Vagina (tissue), 2 donors: ENCODE data around the gene ARPP21. TPM values are rescaled to one million over a fixed set of nuclear protein-coding genes. Genes with fewer than 3 reads are reported as not detected.

Experiments
- DNase-seq, 2 donors: peaks; one replicate each; pipeline ENCODE4 v3.0.0-alpha.2; 2017; ENCODE audit errors: extremely low spot score in 2 of 2
- H3K27ac ChIP-seq: fragments of 200-600 bp; sonication (generic); one replicate; pipeline ENCODE4 v1.5.1; 2019
- H3K27me3 ChIP-seq: fragments of 200-600 bp; sonication (generic); one replicate; pipeline ENCODE4 v1.5.1; 2019
- H3K36me3 ChIP-seq, 2 donors: fragments of 200-600 bp; sonication (generic); one replicate each; pipeline ENCODE4 v1.5.1; 2017 to 2019
- H3K4me1 ChIP-seq: fragments of 200-600 bp; sonication (generic); one replicate; pipeline ENCODE4 v1.5.1; 2019
- H3K4me3 ChIP-seq, 2 donors: fragments of 200-600 bp; sonication (generic); 1 replicate in 1 of 2; 2 replicates in 1 of 2; pipeline ENCODE4 v1.5.1; 2016 to 2019
- H3K9me3 ChIP-seq: fragments of 200-600 bp; sonication (generic); one replicate; pipeline ENCODE4 v1.5.1; 2019
- POLR2A ChIP-seq, 2 donors: fragments of 450-650 bp; IDR thresholded peaks; one replicate each; pipeline ENCODE4 v1.6.1; 2017; ENCODE audit warnings: antibody characterized with exemption in 2 of 2, mild to moderate bottlenecking in 2 of 2, moderate library complexity in 2 of 2
- POLR2AphosphoS5 ChIP-seq, 2 donors: sonication (generic); formaldehyde crosslinking; IDR thresholded peaks; one replicate each; pipeline ENCODE4 v1.9.0; 2017; ENCODE audit warnings: antibody characterized with exemption in 2 of 2, mild to moderate bottlenecking in 2 of 2, low read depth in 1 of 2; ENCODE audit not compliant: insufficient read depth in 1 of 2
- intact Hi-C: fragments of 100-400 bp; cut with DNase I; formaldehyde crosslinking; loops from one replicate; pipeline ENCODE4 v1.15.1; 2023
- total RNA-seq: library from RNA; depleted of rRNA; stranded (reverse); fragments of >200 nt; gene quantifications from one replicate; pipeline ENCODE4 v1.2.3, GENCODE V29; 2016
- TF ChIP-seq, protein P1 (sequence below), 3 experiments: fragments of 450-650 bp in 2 of 3; fragments of 200-600 bp in 1 of 3; sonication (generic) in 1 of 3; IDR thresholded peaks; one replicate each; pipeline ENCODE4 v1.5.1; 2017 to 2019; ENCODE audit warnings: antibody characterized with exemption in 3 of 3, mild to moderate bottlenecking in 2 of 3, moderate library complexity in 2 of 3

Gene ARPP21
- total RNA-seq, 1 donor from 2014 or later: not detected

DNA sequence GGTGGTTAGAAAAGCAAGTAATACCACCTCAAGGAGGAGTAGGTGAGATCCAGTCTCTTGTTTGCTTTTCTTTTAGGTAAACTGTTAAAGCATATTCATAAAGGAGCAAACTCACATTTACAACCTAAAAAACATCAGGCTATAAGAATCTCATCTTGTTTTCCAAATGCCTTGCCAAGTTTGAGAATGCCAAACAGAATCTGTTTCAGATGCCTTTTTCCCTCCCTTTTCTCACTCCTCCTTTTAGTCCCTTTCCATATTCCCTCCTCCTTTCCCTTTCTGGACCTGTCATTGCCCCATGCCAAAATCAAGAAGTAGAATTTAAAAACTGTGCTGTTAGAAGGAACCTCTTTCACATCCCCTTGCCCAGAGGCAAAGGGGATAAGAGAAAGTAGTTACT lies 140.3 kb downstream of the ARPP21 start:
- TF ChIP-seq POLR2AphosphoS5 (IDR thresholded peaks at IDR 0.05; ENCODE audit: insufficient read depth in 1 of 2, low read depth in 1 of 2): no peak
- TF ChIP-seq, protein P1, sequence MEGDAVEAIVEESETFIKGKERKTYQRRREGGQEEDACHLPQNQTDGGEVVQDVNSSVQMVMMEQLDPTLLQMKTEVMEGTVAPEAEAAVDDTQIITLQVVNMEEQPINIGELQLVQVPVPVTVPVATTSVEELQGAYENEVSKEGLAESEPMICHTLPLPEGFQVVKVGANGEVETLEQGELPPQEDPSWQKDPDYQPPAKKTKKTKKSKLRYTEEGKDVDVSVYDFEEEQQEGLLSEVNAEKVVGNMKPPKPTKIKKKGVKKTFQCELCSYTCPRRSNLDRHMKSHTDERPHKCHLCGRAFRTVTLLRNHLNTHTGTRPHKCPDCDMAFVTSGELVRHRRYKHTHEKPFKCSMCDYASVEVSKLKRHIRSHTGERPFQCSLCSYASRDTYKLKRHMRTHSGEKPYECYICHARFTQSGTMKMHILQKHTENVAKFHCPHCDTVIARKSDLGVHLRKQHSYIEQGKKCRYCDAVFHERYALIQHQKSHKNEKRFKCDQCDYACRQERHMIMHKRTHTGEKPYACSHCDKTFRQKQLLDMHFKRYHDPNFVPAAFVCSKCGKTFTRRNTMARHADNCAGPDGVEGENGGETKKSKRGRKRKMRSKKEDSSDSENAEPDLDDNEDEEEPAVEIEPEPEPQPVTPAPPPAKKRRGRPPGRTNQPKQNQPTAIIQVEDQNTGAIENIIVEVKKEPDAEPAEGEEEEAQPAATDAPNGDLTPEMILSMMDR (IDR thresholded peaks at IDR 0.05): no peak
- no peak for TF ChIP-seq POLR2A (IDR thresholded peaks at IDR 0.05)
- Histone ChIP-seq H3K9me3 (no peaks in the 10 kb centered on the region), H3K4me3 (no peak overlapping the region), H3K27me3 (no peaks in the 10 kb centered on the region), H3K4me1 (no peaks in the 10 kb centered on the region), H3K27ac (no peak overlapping the region), H3K36me3 (no peaks in the 10 kb centered on the region)
- DNase-seq: no peak
- intact Hi-C loops: no loop called here

DNA sequence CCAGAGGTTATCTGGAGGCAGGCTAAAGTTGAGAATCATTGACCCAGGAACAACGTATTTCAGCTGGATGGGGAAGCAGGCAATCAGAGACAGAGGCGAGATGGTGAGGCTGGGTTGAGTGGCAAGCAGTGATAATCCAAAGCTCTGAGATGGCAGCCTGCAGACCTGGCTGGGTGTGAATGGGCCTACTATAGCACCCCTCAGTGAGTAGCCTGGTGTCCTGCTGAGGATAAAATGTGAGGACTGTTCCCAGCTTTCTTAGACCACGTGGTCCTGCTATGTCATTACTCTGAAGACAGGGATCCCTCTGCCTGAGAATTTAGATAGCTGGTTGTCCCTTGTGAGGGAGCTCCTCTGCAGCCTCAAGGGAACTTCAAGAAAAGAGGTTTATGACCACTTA lies 141.5 kb downstream of the ARPP21 start:
- no peak overlapping the region for H3K4me3 ChIP-seq
- intact Hi-C loops: no loop called here
- TF ChIP-seq POLR2AphosphoS5 (IDR thresholded peaks at IDR 0.05; ENCODE audit: insufficient read depth in 1 of 2, low read depth in 1 of 2) (no peak), POLR2A (IDR thresholded peaks at IDR 0.05) (no peak)
- TF ChIP-seq, protein P1 (IDR thresholded peaks at IDR 0.05): no peak
- no peaks in the 10 kb centered on the region for H3K9me3 ChIP-seq
- no peak for DNase-seq
- H3K36me3 ChIP-seq: no peaks in the 10 kb centered on the region
- H3K27ac ChIP-seq: no peak overlapping the region
- H3K4me1 ChIP-seq: no peaks in the 10 kb centered on the region
- H3K27me3 ChIP-seq: no peaks in the 10 kb centered on the region

DNA sequence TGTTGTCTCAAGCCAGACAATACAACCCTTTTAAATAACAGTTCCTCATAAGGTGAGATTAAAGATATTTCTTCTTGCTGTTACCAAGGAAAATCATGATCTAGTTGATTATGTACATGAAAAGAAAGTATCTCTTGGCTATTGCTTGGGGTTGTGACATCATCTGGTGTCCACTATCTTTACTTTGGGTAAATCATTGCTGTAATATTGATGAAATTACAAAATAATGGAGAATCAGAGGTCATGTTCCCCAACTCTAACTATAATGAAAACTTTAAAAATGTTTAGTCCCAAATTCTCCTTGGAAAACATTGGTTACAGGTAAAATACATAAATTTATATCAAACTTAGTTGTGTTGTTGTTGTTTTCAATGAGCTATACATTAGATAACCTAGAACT lies 142.2 kb downstream of the ARPP21 start:
- TF ChIP-seq POLR2A (IDR thresholded peaks at IDR 0.05) (no peak), POLR2AphosphoS5 (IDR thresholded peaks at IDR 0.05; ENCODE audit: insufficient read depth in 1 of 2, low read depth in 1 of 2) (no peak)
- TF ChIP-seq, protein P1 (IDR thresholded peaks at IDR 0.05): no peak
- no peaks in the 10 kb centered on the region for H3K36me3 ChIP-seq
- no peaks in the 10 kb centered on the region for H3K9me3 ChIP-seq
- H3K27ac ChIP-seq: no peak overlapping the region
- no peak overlapping the region for H3K4me3 ChIP-seq
- intact Hi-C loops: no loop called here
- no peaks in the 10 kb centered on the region for H3K27me3 ChIP-seq
- DNase-seq: no peak
- no peaks in the 10 kb centered on the region for H3K4me1 ChIP-seq

DNA sequence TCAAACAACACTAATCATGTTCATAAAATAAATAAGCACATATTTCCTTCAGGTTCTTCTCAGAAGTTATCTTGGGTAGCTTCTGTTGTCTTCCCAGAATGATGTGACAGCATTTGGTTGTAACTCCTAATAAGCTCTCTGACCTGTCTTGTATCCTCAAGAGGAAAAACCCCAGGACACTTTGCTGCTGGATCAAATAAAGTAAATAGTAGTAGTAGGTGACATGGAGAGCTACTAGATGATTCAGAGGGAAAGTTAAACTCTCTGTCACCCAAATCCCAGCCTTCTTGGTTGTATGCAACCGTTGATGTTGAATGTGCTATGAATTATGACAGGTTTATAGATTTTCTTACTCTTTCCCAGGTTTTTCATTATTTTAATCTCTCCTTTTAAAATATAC lies 143.0 kb downstream of the ARPP21 start:
- no peak for DNase-seq
- Histone ChIP-seq H3K27me3 (no peaks in the 10 kb centered on the region), H3K36me3 (no peaks in the 10 kb centered on the region), H3K9me3 (no peaks in the 10 kb centered on the region), H3K27ac (no peak overlapping the region), H3K4me1 (no peaks in the 10 kb centered on the region), H3K4me3 (no peak overlapping the region)
- TF ChIP-seq, protein P1 (IDR thresholded peaks at IDR 0.05): no peak
- no peak for TF ChIP-seq POLR2AphosphoS5 (IDR thresholded peaks at IDR 0.05; ENCODE audit: insufficient read depth in 1 of 2, low read depth in 1 of 2)
- intact Hi-C loops: no loop called here

DNA sequence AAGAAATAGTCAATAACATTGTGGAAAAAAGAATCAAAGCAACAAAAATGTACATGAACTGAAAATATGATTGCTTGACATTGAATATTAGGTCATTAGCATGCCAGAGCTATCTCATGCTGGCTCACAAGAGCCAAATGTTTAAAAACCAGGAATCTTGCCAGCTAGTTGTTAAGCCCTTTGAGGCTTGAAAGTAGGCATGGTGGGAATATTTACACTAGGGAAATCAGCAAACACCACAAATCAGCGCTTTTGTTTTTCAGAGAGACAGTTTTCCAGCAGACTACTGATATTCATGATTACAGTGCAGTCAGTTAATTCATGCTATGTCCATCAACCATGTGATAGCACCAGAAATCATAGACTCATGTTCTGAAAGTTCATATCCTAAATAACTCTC lies 144.8 kb downstream of the ARPP21 start:
- intact Hi-C loops: no loop called here
- H3K9me3 ChIP-seq: no peaks in the 10 kb centered on the region
- no peaks in the 10 kb centered on the region for H3K27me3 ChIP-seq
- TF ChIP-seq POLR2AphosphoS5 (IDR thresholded peaks at IDR 0.05; ENCODE audit: insufficient read depth in 1 of 2, low read depth in 1 of 2): no peak
- no peak overlapping the region for H3K4me3 ChIP-seq
- DNase-seq: no peak
- H3K4me1 ChIP-seq: no peaks in the 10 kb centered on the region
- H3K36me3 ChIP-seq: no peaks in the 10 kb centered on the region
- no peak overlapping the region for H3K27ac ChIP-seq
